ENCODE measurements around the gene FAM156B.
"Not testable (repeated sequence)": the region's sequence is repeated elsewhere in the genome, so short reads cannot be mapped to it uniquely, and the experiment has no call there.

Gene FAM156B

GRCh38 chrX:52933213-52933612 lies 36.1 kb downstream of the FAM156B start:
- in situ Hi-C loops (cut with MboI; ENCODE audit: low sequenced_read_pairs, unreplicated experiment): no loop called here
- no peak for DNase-seq (ENCODE audit: low spot score)
- TF ChIP-seq CTCF (IDR thresholded peaks at IDR 0.05; ENCODE audit: borderline replicate concordance, control extremely low read depth, extremely low read depth, insufficient read depth, missing control alignments): no peak

GRCh38 chrX:52933976-52934703 lies 37.0 kb downstream of the FAM156B start:
- DNase-seq (ENCODE audit: low spot score): peak; percentile 66
- no peak for TF ChIP-seq CTCF (IDR thresholded peaks at IDR 0.05; ENCODE audit: borderline replicate concordance, control extremely low read depth, extremely low read depth, insufficient read depth, missing control alignments)
- in situ Hi-C loops (cut with MboI; ENCODE audit: low sequenced_read_pairs, unreplicated experiment): no loop called here

GRCh38 chrX:52934704-52935469 lies 37.8 kb downstream of the FAM156B start:
- DNase-seq (ENCODE audit: low spot score): peak; percentile 89
- peak; percentile 83 for TF ChIP-seq CTCF (IDR thresholded peaks at IDR 0.05; ENCODE audit: borderline replicate concordance, control extremely low read depth, extremely low read depth, insufficient read depth, missing control alignments)
- in situ Hi-C loops (cut with MboI; ENCODE audit: low sequenced_read_pairs, unreplicated experiment): no loop called here

- DNase-seq (ENCODE audit: low spot score); in situ Hi-C loops (cut with MboI; ENCODE audit: low sequenced_read_pairs, unreplicated experiment): not testable (repeated sequence)
These were observed 38.3 kb downstream of the FAM156B start for GRCh38 chrX:52935470-52935784.

- in situ Hi-C loops (cut with MboI; ENCODE audit: low sequenced_read_pairs, unreplicated experiment); DNase-seq (ENCODE audit: low spot score): not testable (repeated sequence)
These were observed 43.6 kb downstream of the FAM156B start for GRCh38 chrX:52940704-52941103.

- DNase-seq (ENCODE audit: low spot score); in situ Hi-C loops (cut with MboI; ENCODE audit: low sequenced_read_pairs, unreplicated experiment): not testable (repeated sequence)
These were observed 44.6 kb downstream of the FAM156B start for GRCh38 chrX:52941728-52942127.

- in situ Hi-C loops (cut with MboI; ENCODE audit: low sequenced_read_pairs, unreplicated experiment); DNase-seq (ENCODE audit: low spot score): not testable (repeated sequence)
These were observed 48.8 kb downstream of the FAM156B start for GRCh38 chrX:52945838-52946494.

GRCh38 chrX:52947501-52947900 lies 50.4 kb downstream of the FAM156B start:
- in situ Hi-C loops (cut with MboI; ENCODE audit: low sequenced_read_pairs, unreplicated experiment); DNase-seq (ENCODE audit: low spot score): not testable (repeated sequence)

GRCh38 chrX:52948265-52948664 lies 51.1 kb downstream of the FAM156B start:
- not testable (repeated sequence) for DNase-seq (ENCODE audit: low spot score)

GRCh38 chrX:52949325-52949724 lies 52.2 kb downstream of the FAM156B start:
- in situ Hi-C loops (cut with MboI; ENCODE audit: low sequenced_read_pairs, unreplicated experiment); DNase-seq (ENCODE audit: low spot score): not testable (repeated sequence)

More at GRCh38 chrX:52948265-52948664, 51.1 kb downstream of the FAM156B start:
- in situ Hi-C loops (cut with MboI; ENCODE audit: low sequenced_read_pairs, unreplicated experiment): not testable (repeated sequence)

- DNase-seq (ENCODE audit: low spot score); in situ Hi-C loops (cut with MboI; ENCODE audit: low sequenced_read_pairs, unreplicated experiment): not testable (repeated sequence)
These were observed 52.8 kb downstream of the FAM156B start for GRCh38 chrX:52949884-52950283.
